ENCODE results near the gene UGT1A9.

Gene UGT1A9

DNA sequence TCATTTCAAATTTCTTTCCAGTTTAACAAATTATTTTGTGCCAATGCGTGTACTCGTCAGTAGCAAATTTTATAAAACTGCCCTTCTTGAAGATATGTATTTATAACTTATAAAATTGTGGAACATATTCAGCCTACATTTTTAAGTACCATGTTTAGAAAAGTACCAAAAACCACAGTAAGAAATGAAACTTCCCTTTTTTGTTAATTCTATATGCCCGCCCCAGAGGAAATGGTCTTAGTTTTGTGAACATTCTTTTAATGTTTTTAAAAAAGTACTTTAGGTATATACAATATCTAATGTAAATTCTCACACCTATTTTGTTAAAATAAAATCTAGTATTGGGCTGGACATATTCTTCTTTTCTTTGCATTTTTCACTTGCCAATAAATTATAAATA lies 1.2 kb downstream of the UGT1A9 start:
- no peak overlapping the region for H3K4me3 ChIP-seq (ENCODE audit: low read depth, low read length)
- no peak for TF ChIP-seq CTCF (IDR thresholded peaks at IDR 0.05; ENCODE audit: low read depth, low read length)

GRCh38 chr2:233673896-233674295 lies 2.2 kb downstream of the UGT1A9 start:
- no peak for TF ChIP-seq CTCF (IDR thresholded peaks at IDR 0.05; ENCODE audit: low read depth, low read length)
- no peak overlapping the region for H3K4me3 ChIP-seq (ENCODE audit: low read depth, low read length)

GRCh38 chr2:233674314-233674713 lies 2.6 kb downstream of the UGT1A9 start:
- H3K4me3 ChIP-seq (ENCODE audit: low read depth, low read length), result no peak overlapping the region
- no peak for TF ChIP-seq CTCF (IDR thresholded peaks at IDR 0.05; ENCODE audit: low read depth, low read length)

DNA sequence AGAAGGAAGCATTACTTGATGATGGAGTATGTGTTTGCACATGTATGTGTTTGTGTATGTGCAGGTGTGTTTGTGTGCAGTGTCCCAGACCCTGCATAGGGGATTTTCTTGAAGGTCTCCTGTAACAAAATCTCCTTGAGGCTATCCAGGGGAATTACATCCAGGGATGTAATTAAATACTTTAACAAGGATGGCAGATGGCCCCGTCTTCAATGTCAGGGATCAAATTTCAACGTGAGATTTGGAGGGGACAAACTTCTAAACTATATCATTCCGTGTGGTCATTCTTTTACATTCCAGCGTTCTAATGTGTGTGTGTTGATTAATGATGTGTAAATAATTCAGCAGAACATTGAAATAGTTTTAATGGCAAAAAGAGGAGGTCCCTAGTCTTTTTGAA lies 3.3 kb downstream of the UGT1A9 start:
- TF ChIP-seq CTCF (IDR thresholded peaks at IDR 0.05; ENCODE audit: low read depth, low read length), result no peak

GRCh38 chr2:233676046-233676445 lies 4.3 kb downstream of the UGT1A9 start:
- TF ChIP-seq CTCF (IDR thresholded peaks at IDR 0.05; ENCODE audit: low read depth, low read length), result no peak
- no peak overlapping the region for H3K4me3 ChIP-seq (ENCODE audit: low read depth, low read length)

More for the DNA sequence above, 3.3 kb downstream of the UGT1A9 start:
- H3K4me3 ChIP-seq (ENCODE audit: low read depth, low read length), result no peak overlapping the region

DNA sequence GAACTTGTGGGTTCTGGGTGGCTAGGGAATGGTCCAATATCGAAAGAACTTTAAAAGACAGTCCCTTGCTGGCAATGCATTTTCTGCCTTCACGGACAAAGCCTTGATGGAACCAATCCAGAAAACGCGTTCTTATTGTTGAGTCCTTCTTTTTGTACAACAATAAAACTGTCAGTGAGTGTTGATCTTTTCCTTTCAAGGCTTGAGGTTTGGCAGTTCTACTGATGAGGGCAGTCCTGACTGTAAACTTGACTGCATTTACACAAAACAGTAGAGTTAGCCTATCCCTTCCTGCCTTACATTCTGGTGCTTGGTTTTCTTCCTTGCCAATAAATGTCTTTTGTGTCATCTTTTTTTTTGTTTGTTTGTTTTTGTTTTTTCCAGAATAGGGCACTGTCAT lies 7.5 kb downstream of the UGT1A9 start:
- no peak for TF ChIP-seq CTCF (IDR thresholded peaks at IDR 0.05; ENCODE audit: low read depth, low read length)
- no peak overlapping the region for H3K4me3 ChIP-seq (ENCODE audit: low read depth, low read length)

GRCh38 chr2:233680361-233681045 lies 8.8 kb downstream of the UGT1A9 start:
- no peak for TF ChIP-seq CTCF (IDR thresholded peaks at IDR 0.05; ENCODE audit: low read depth, low read length)
- no peak overlapping the region for H3K4me3 ChIP-seq (ENCODE audit: low read depth, low read length)

All from WI38 (cell line).